Measurements from ENCODE around the gene APELA.
"Not testable (repeated sequence)": the region's sequence is repeated elsewhere in the genome, so short reads cannot be mapped to it uniquely, and the experiment has no call there.

The APELA gene

GRCh38 chr4:164927101-164927500, 50.1 kb downstream of the APELA start:
- not testable (repeated sequence) for H3K4me1 ChIP-seq (ENCODE audit: control insufficient read depth in 1 of 2, insufficient read depth in 2 of 2, low read length in 2 of 2); H3K36me3 ChIP-seq (ENCODE audit: control insufficient read depth in 1 of 2, insufficient read depth in 2 of 2, low read length in 2 of 2); H3K27me3 ChIP-seq (ENCODE audit: low read depth, low read length); H3K4me3 ChIP-seq (ENCODE audit: low read depth in 1 of 2, low read length in 2 of 2); H3K9me3 ChIP-seq (ENCODE audit: control insufficient read depth in 1 of 2, low read length in 2 of 2); H3K27ac ChIP-seq (ENCODE audit: low read length)

GRCh38 chr4:164930647-164931046, 53.7 kb downstream of the APELA start:
- no peaks in the 10 kb centered on the region for H3K9me3 ChIP-seq (ENCODE audit: control insufficient read depth in 1 of 2, low read length in 2 of 2)
- H3K27ac ChIP-seq (ENCODE audit: low read length): no peak overlapping the region
- no peaks in the 10 kb centered on the region for H3K36me3 ChIP-seq (ENCODE audit: control insufficient read depth in 1 of 2, insufficient read depth in 2 of 2, low read length in 2 of 2)
- H3K4me1 ChIP-seq (ENCODE audit: control insufficient read depth in 1 of 2, insufficient read depth in 2 of 2, low read length in 2 of 2): no peaks in the 10 kb centered on the region
- no peaks in the 10 kb centered on the region for H3K27me3 ChIP-seq (ENCODE audit: low read depth, low read length)
- no peak overlapping the region for H3K4me3 ChIP-seq (ENCODE audit: low read depth in 1 of 2, low read length in 2 of 2)

GRCh38 chr4:164931551-164932324, 54.8 kb downstream of the APELA start:
- no peaks in the 10 kb centered on the region for H3K27me3 ChIP-seq (ENCODE audit: low read depth, low read length)
- H3K4me3 ChIP-seq (ENCODE audit: low read depth in 1 of 2, low read length in 2 of 2): no peak overlapping the region
- H3K36me3 ChIP-seq (ENCODE audit: control insufficient read depth in 1 of 2, insufficient read depth in 2 of 2, low read length in 2 of 2): no peaks in the 10 kb centered on the region
- no peaks in the 10 kb centered on the region for H3K4me1 ChIP-seq (ENCODE audit: control insufficient read depth in 1 of 2, insufficient read depth in 2 of 2, low read length in 2 of 2)
- H3K27ac ChIP-seq (ENCODE audit: low read length): no peak overlapping the region
- H3K9me3 ChIP-seq (ENCODE audit: control insufficient read depth in 1 of 2, low read length in 2 of 2): no peaks in the 10 kb centered on the region

GRCh38 chr4:164933244-164933643, 56.3 kb downstream of the APELA start:
- Histone ChIP-seq H3K36me3 (ENCODE audit: control insufficient read depth in 1 of 2, insufficient read depth in 2 of 2, low read length in 2 of 2) (no peaks in the 10 kb centered on the region), H3K9me3 (ENCODE audit: control insufficient read depth in 1 of 2, low read length in 2 of 2) (no peaks in the 10 kb centered on the region), H3K27me3 (ENCODE audit: low read depth, low read length) (no peaks in the 10 kb centered on the region), H3K4me1 (ENCODE audit: control insufficient read depth in 1 of 2, insufficient read depth in 2 of 2, low read length in 2 of 2) (no peaks in the 10 kb centered on the region), H3K4me3 (ENCODE audit: low read depth in 1 of 2, low read length in 2 of 2) (no peak overlapping the region), H3K27ac (ENCODE audit: low read length) (no peak overlapping the region)

GRCh38 chr4:164935363-164935762, 58.4 kb downstream of the APELA start:
- Histone ChIP-seq H3K4me1 (ENCODE audit: control insufficient read depth in 1 of 2, insufficient read depth in 2 of 2, low read length in 2 of 2) (no peaks in the 10 kb centered on the region), H3K9me3 (ENCODE audit: control insufficient read depth in 1 of 2, low read length in 2 of 2) (no peaks in the 10 kb centered on the region), H3K27me3 (ENCODE audit: low read depth, low read length) (no peaks in the 10 kb centered on the region), H3K4me3 (ENCODE audit: low read depth in 1 of 2, low read length in 2 of 2) (no peak overlapping the region), H3K36me3 (ENCODE audit: control insufficient read depth in 1 of 2, insufficient read depth in 2 of 2, low read length in 2 of 2) (no peaks in the 10 kb centered on the region), H3K27ac (ENCODE audit: low read length) (no peak overlapping the region)

GRCh38 chr4:164935865-164936606, 59.1 kb downstream of the APELA start:
- not testable (repeated sequence) for H3K4me1 ChIP-seq (ENCODE audit: control insufficient read depth in 1 of 2, insufficient read depth in 2 of 2, low read length in 2 of 2); H3K36me3 ChIP-seq (ENCODE audit: control insufficient read depth in 1 of 2, insufficient read depth in 2 of 2, low read length in 2 of 2); H3K27me3 ChIP-seq (ENCODE audit: low read depth, low read length); H3K27ac ChIP-seq (ENCODE audit: low read length); H3K4me3 ChIP-seq (ENCODE audit: low read depth in 1 of 2, low read length in 2 of 2); H3K9me3 ChIP-seq (ENCODE audit: control insufficient read depth in 1 of 2, low read length in 2 of 2)

- no peaks in the 10 kb centered on the region for H3K9me3 ChIP-seq (ENCODE audit: control insufficient read depth in 1 of 2, low read length in 2 of 2)
- no peak overlapping the region for H3K4me3 ChIP-seq (ENCODE audit: low read depth in 1 of 2, low read length in 2 of 2)
- no peaks in the 10 kb centered on the region for H3K27me3 ChIP-seq (ENCODE audit: low read depth, low read length)
- no peaks in the 10 kb centered on the region for H3K4me1 ChIP-seq (ENCODE audit: control insufficient read depth in 1 of 2, insufficient read depth in 2 of 2, low read length in 2 of 2)
- H3K36me3 ChIP-seq (ENCODE audit: control insufficient read depth in 1 of 2, insufficient read depth in 2 of 2, low read length in 2 of 2): no peaks in the 10 kb centered on the region
- H3K27ac ChIP-seq (ENCODE audit: low read length): no peak overlapping the region
Observed at GRCh38 chr4:164937576-164938270, 60.7 kb downstream of the APELA start.

- H3K27me3 ChIP-seq (ENCODE audit: low read depth, low read length): no peaks in the 10 kb centered on the region
Observed at GRCh38 chr4:164943192-164943591, 66.2 kb downstream of the APELA start.

GRCh38 chr4:164945146-164945545, 68.2 kb downstream of the APELA start:
- no peaks in the 10 kb centered on the region for H3K4me1 ChIP-seq (ENCODE audit: control insufficient read depth in 1 of 2, insufficient read depth in 2 of 2, low read length in 2 of 2)
- no peaks in the 10 kb centered on the region for H3K36me3 ChIP-seq (ENCODE audit: control insufficient read depth in 1 of 2, insufficient read depth in 2 of 2, low read length in 2 of 2)
- no peaks in the 10 kb centered on the region for H3K9me3 ChIP-seq (ENCODE audit: control insufficient read depth in 1 of 2, low read length in 2 of 2)
- H3K27ac ChIP-seq (ENCODE audit: low read length): no peak overlapping the region
- no peak overlapping the region for H3K4me3 ChIP-seq (ENCODE audit: low read depth in 1 of 2, low read length in 2 of 2)
- no peaks in the 10 kb centered on the region for H3K27me3 ChIP-seq (ENCODE audit: low read depth, low read length)

More at GRCh38 chr4:164943192-164943591, 66.2 kb downstream of the APELA start:
- Histone ChIP-seq H3K4me1 (ENCODE audit: control insufficient read depth in 1 of 2, insufficient read depth in 2 of 2, low read length in 2 of 2) (no peaks in the 10 kb centered on the region), H3K36me3 (ENCODE audit: control insufficient read depth in 1 of 2, insufficient read depth in 2 of 2, low read length in 2 of 2) (no peaks in the 10 kb centered on the region), H3K27ac (ENCODE audit: low read length) (no peak overlapping the region), H3K4me3 (ENCODE audit: low read depth in 1 of 2, low read length in 2 of 2) (no peak overlapping the region), H3K9me3 (ENCODE audit: control insufficient read depth in 1 of 2, low read length in 2 of 2) (no peaks in the 10 kb centered on the region)

GRCh38 chr4:164946810-164947209, 69.8 kb downstream of the APELA start:
- no peaks in the 10 kb centered on the region for H3K9me3 ChIP-seq (ENCODE audit: control insufficient read depth in 1 of 2, low read length in 2 of 2)
- no peak overlapping the region for H3K27ac ChIP-seq (ENCODE audit: low read length)
- H3K4me1 ChIP-seq (ENCODE audit: control insufficient read depth in 1 of 2, insufficient read depth in 2 of 2, low read length in 2 of 2): no peaks in the 10 kb centered on the region
- H3K4me3 ChIP-seq (ENCODE audit: low read depth in 1 of 2, low read length in 2 of 2): no peak overlapping the region
- no peaks in the 10 kb centered on the region for H3K36me3 ChIP-seq (ENCODE audit: control insufficient read depth in 1 of 2, insufficient read depth in 2 of 2, low read length in 2 of 2)
- peaks cover under 1% of the 10 kb centered on the region for H3K27me3 ChIP-seq (ENCODE audit: low read depth, low read length)
